Type B pancreatic cell (in vitro differentiated cells): Measurements from ENCODE around the gene KDM5B. TPM values are rescaled to one million over a fixed set of nuclear protein-coding genes. Genes with fewer than 3 reads are reported as not detected.

Experiments
- DNase-seq: peaks from one replicate; pipeline ENCODE4 v3.0.0; 2021; ENCODE audit warnings: mixed read lengths; ENCODE audit not compliant: unreplicated experiment; ENCODE audit errors: extremely low spot score
- H3K27ac Mint-ChIP-seq: 2 replicates; pipeline ENCODE4 v1.8.0; 2021; ENCODE audit warnings: mild to moderate bottlenecking, mixed read lengths
- H3K27me3 Mint-ChIP-seq: 2 replicates; pipeline ENCODE4 v1.8.0; 2021; ENCODE audit warnings: mixed read lengths
- H3K36me3 Mint-ChIP-seq: 2 replicates; pipeline ENCODE4 v1.8.0; 2021; ENCODE audit warnings: mixed read lengths
- H3K4me1 Mint-ChIP-seq: one replicate; pipeline ENCODE4 v1.8.0; 2021; ENCODE audit warnings: mixed read lengths; ENCODE audit not compliant: unreplicated experiment
- H3K4me3 Mint-ChIP-seq: 2 replicates; pipeline ENCODE4 v1.8.0; 2021; ENCODE audit warnings: mild to moderate bottlenecking, mixed read lengths
- H3K9me3 Mint-ChIP-seq: 2 replicates; pipeline ENCODE4 v1.8.0; 2021; ENCODE audit warnings: mixed read lengths
- total RNA-seq: library from RNA; stranded (reverse); gene quantifications from 2 replicates; pipeline ENCODE4 v1.2.1, GENCODE V29; 2021; ENCODE audit warnings: low replicate concordance
- TF ChIP-seq, protein P1 (sequence below): fragments of 200-600 bp; sonication (generic); conservative IDR thresholded peaks from 2 replicates; pipeline ENCODE4 v1.5.0; 2021; ENCODE audit warnings: antibody characterized with exemption, mild to moderate bottlenecking

The KDM5B gene
- total RNA-seq, 1 donor from 2014 or later = 165 TPM

DNA sequence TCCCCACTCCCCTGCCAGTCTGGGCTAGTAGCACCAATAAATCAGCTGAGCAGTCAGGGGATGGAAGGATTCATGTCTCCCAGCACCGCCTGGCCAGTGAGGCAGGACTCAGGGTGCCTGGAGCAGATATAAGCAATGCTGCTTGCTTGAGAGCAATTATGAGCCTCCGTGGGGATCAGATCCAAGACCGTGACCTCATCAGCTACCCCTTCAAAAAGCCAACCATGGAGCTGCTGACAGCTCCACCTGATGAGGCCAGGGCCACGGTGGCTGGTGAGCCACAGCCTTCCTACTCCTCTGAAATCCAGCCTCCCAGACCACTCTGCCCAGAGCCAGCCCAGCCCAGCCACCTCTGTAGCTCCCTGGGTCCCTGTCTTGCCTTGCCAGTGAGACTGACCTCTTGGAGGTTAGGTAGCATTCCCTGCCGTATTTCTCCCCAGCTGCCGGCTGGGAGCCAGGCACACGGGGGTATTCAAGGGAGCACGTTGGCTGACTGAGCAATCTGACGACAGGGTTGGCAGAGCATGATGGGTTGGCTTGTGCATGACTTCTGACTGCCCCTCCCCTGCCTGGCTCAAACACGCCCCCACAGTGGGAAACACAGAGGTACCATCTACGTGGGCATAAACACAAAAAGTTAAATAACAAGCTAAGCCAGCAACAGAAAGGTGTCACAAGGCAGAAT lies 126.3 kb downstream of the KDM5B start:
- H3K27me3 Mint-ChIP-seq = peaks cover 20% of the 10 kb centered on the region
- no peak overlapping the region for H3K4me3 Mint-ChIP-seq
- H3K9me3 Mint-ChIP-seq = no peaks in the 10 kb centered on the region
- TF ChIP-seq, protein P1, sequence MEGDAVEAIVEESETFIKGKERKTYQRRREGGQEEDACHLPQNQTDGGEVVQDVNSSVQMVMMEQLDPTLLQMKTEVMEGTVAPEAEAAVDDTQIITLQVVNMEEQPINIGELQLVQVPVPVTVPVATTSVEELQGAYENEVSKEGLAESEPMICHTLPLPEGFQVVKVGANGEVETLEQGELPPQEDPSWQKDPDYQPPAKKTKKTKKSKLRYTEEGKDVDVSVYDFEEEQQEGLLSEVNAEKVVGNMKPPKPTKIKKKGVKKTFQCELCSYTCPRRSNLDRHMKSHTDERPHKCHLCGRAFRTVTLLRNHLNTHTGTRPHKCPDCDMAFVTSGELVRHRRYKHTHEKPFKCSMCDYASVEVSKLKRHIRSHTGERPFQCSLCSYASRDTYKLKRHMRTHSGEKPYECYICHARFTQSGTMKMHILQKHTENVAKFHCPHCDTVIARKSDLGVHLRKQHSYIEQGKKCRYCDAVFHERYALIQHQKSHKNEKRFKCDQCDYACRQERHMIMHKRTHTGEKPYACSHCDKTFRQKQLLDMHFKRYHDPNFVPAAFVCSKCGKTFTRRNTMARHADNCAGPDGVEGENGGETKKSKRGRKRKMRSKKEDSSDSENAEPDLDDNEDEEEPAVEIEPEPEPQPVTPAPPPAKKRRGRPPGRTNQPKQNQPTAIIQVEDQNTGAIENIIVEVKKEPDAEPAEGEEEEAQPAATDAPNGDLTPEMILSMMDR = no peak
- H3K27ac Mint-ChIP-seq = no peak overlapping the region
- no peak for DNase-seq
- peaks cover 4% of the 10 kb centered on the region for H3K36me3 Mint-ChIP-seq
- H3K4me1 Mint-ChIP-seq = peaks cover 4% of the 10 kb centered on the region

DNA sequence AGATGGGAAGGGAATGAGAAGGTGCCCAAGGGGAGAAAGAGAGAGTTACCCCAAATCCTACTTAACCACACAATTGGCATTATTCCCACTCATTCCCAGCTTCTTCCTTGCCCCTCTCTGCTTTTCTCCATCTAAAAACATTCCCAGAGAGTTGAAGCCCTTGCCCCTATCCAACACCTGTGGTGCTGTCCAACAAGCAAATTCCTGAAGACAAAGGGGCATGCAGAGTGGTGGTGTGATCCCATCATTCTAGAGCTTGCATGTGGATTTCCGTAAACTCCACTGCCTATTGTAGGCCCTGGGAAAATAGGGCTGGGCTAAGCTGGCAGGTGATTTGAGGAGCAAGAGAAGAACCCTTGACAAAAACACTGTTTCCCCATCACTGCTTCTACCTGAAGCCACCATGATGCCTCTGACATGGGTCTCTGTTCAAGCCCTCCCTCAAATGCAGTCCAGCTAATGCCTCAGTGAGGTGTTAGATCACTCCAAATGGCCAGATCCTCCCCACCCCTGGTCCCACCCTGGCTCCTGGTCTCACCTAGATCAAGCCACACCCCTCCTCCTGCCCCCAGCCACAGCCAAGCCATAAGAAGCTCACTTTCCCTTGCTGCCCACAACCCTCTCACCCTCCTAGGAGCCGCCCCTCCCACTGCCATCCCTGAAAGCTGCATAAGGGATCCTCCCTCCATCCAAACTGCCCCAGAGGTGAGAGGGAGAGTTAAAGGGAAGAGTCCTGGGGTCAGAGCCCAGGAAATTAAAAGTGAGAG lies 127.5 kb downstream of the KDM5B start:
- TF ChIP-seq, protein P1 = no peak
- Mint-ChIP-seq H3K4me1 (no peaks in the 10 kb centered on the region), H3K9me3 (no peaks in the 10 kb centered on the region), H3K27me3 (peaks cover 16% of the 10 kb centered on the region), H3K4me3 (no peak overlapping the region), H3K36me3 (peaks cover 4% of the 10 kb centered on the region), H3K27ac (no peak overlapping the region)
- DNase-seq = no peak

DNA sequence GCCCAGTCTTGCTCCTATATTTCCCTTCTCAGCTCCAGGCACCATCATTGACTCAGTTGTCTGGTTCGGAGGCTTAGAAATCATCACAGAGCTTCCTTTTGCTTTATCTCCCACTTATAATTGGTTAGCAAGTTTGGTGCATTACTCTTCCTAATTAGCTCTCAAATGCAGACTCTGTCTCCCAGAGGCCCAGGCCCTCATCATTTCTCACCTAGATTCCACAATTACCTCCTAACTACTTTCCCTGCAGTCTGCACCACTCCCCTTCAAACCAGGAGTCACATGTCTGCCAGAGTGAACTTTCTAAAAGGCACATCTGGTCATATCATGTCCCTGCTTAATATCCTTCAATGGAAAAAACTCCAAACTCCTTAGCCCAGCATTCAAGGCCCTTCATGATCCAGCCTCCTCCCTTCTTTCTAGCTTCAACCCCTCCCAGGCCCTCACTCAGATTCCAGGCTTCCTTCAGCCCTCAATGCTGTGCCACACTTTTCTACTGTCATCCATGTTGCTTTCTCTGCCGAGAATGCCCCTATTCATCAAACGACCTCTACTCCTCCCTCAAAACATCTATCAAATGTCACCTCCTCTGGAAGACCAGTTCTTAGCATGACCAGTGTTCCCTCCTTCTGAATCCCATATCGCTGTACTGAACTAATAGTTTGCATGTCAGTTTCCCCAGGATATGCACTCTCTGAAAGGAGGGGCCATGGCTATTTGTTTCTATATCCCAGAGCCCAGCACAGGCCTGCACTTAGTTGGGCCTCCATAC lies 128.6 kb downstream of the KDM5B start:
- no peak overlapping the region for H3K27ac Mint-ChIP-seq
- peaks cover 4% of the 10 kb centered on the region for H3K36me3 Mint-ChIP-seq
- no peak for DNase-seq
- TF ChIP-seq, protein P1 = no peak
- H3K4me3 Mint-ChIP-seq = no peak overlapping the region
- peaks cover 16% of the 10 kb centered on the region for H3K27me3 Mint-ChIP-seq
- no peaks in the 10 kb centered on the region for H3K4me1 Mint-ChIP-seq
- no peaks in the 10 kb centered on the region for H3K9me3 Mint-ChIP-seq

- DNase-seq = no peak
- H3K9me3 Mint-ChIP-seq = no peaks in the 10 kb centered on the region
- H3K27ac Mint-ChIP-seq = no peak overlapping the region
- H3K36me3 Mint-ChIP-seq = peaks cover 5% of the 10 kb centered on the region
- no peak overlapping the region for H3K4me3 Mint-ChIP-seq
- H3K27me3 Mint-ChIP-seq = peaks cover 19% of the 10 kb centered on the region
- no peaks in the 10 kb centered on the region for H3K4me1 Mint-ChIP-seq
- TF ChIP-seq, protein P1 = no peak
Measured at GRCh38 chr1:202677433-202677832, 130.8 kb downstream of the KDM5B start.

Other genes starting within 250 kb of the KDM5B start
- 4.9 and 11.9 TPM in 2 replicates for gene SYT2, start 98.0 kb downstream of the KDM5B start, total RNA-seq
- gene PCAT6, start 2.5 kb upstream of the KDM5B start, total RNA-seq = 7.9 and 13.9 TPM in 2 replicates
- 7.0 and 10.0 TPM in 2 replicates for gene RABIF, start 80.7 kb upstream of the KDM5B start, total RNA-seq
- 24.4 and 33.8 TPM in 2 replicates for gene KLHL12, start 118.8 kb upstream of the KDM5B start, total RNA-seq
- 52.4 and 71.3 TPM in 2 replicates for gene ADIPOR1, start 149.9 kb upstream of the KDM5B start, total RNA-seq
- 55.2 and 56.8 TPM in 2 replicates for gene CYB5R1, start 158.8 kb upstream of the KDM5B start, total RNA-seq
- 75.8 and 88.2 TPM in 2 replicates for gene TMEM183A, start 199.0 kb upstream of the KDM5B start, total RNA-seq
- 0.71 and 4.9 TPM in 2 replicates for gene PPFIA4, start 218.1 kb upstream of the KDM5B start, total RNA-seq